ENCODE measurements around the gene MCF2L. TPM values are rescaled to one million over a fixed set of nuclear protein-coding genes. Genes with fewer than 3 reads are reported as not detected.

Gene MCF2L
- total RNA-seq, 4 donors from 2014 or later: 46.5 to 89.7 (median 55.0) TPM

- intact Hi-C loops (cut with DNase I; ENCODE audit: low total_unique reads): no loop called here
- H3K4me3 ChIP-seq (ENCODE audit: low read depth, poor library complexity, severe bottlenecking): no peak overlapping the region
- 68 to 76% methylated on average over 5 of the region's 5 CpGs for WGBS, 2 donors
- TF ChIP-seq CTCF (IDR thresholded peaks at IDR 0.05) (no peak), POLR2A (IDR thresholded peaks at IDR 0.05) (no peak)
- no peak for DNase-seq (ENCODE audit: low spot score in 2 of 2)
Measured at GRCh38 chr13:112983042-112983305, 14.0 kb downstream of the MCF2L start.

GRCh38 chr13:112983428-112984196, 14.6 kb downstream of the MCF2L start:
- 80 to 81% methylated on average over 23 to 27 of the region's 27 CpGs for WGBS, 2 donors
- DNase-seq (ENCODE audit: low spot score in 2 of 2): no peak
- TF ChIP-seq CTCF (IDR thresholded peaks at IDR 0.05): no peak
- TF ChIP-seq POLR2A (IDR thresholded peaks at IDR 0.05): no peak
- no peak overlapping the region for H3K4me3 ChIP-seq (ENCODE audit: low read depth, poor library complexity, severe bottlenecking)
- intact Hi-C loops (cut with DNase I; ENCODE audit: low total_unique reads): no loop called here

GRCh38 chr13:112984501-112984900, 15.5 kb downstream of the MCF2L start:
- 57 to 63% methylated on average over 10 of the region's 11 CpGs for WGBS, 2 donors
- intact Hi-C loops (cut with DNase I; ENCODE audit: low total_unique reads): no loop called here

GRCh38 chr13:112984954-112985802, 16.2 kb downstream of the MCF2L start:
- TF ChIP-seq CTCF (IDR thresholded peaks at IDR 0.05) (no peak), POLR2A (IDR thresholded peaks at IDR 0.05) (no peak)
- H3K4me3 ChIP-seq (ENCODE audit: low read depth, poor library complexity, severe bottlenecking): no peak overlapping the region
- intact Hi-C loops (cut with DNase I; ENCODE audit: low total_unique reads): no loop called here
- 53 to 69% methylated on average over 29 to 30 of the region's 30 CpGs for WGBS, 2 donors
- DNase-seq (ENCODE audit: low spot score in 2 of 2): no peak

More at GRCh38 chr13:112984501-112984900, 15.5 kb downstream of the MCF2L start:
- no peak overlapping the region for H3K4me3 ChIP-seq (ENCODE audit: low read depth, poor library complexity, severe bottlenecking)
- TF ChIP-seq POLR2A (IDR thresholded peaks at IDR 0.05) (no peak), CTCF (IDR thresholded peaks at IDR 0.05) (no peak)
- no peak for DNase-seq (ENCODE audit: low spot score in 2 of 2)

- WGBS, 2 donors: 75 to 81% methylated on average over 25 to 29 of the region's 30 CpGs
- no peak for TF ChIP-seq POLR2A (IDR thresholded peaks at IDR 0.05)
- TF ChIP-seq CTCF (IDR thresholded peaks at IDR 0.05): no peak
- intact Hi-C loops (cut with DNase I; ENCODE audit: low total_unique reads): no loop called here
- DNase-seq (ENCODE audit: low spot score in 2 of 2): no peak
- no peak overlapping the region for H3K4me3 ChIP-seq (ENCODE audit: low read depth, poor library complexity, severe bottlenecking)
Measured at GRCh38 chr13:112985803-112986408, 16.9 kb downstream of the MCF2L start.
